Heart left ventricle (tissue), 16 donors: Measurements from ENCODE around the gene ATL1. TPM values are rescaled to one million over a fixed set of nuclear protein-coding genes. Genes with fewer than 3 reads are reported as not detected.

Source experiments
- ATAC-seq, 4 donors: fragments of 200-7000 bp; cut with Tn5 transposase; one replicate each; pipeline ENCODE4 v1.9.1; 2020 to 2022; ENCODE audit warnings: moderate library complexity in 4 of 4, mild to moderate bottlenecking in 3 of 4, moderate number of reproducible peaks in 1 of 4
- DNase-seq, 5 donors: peaks; one replicate each; pipeline ENCODE4 v3.0.0-alpha.2; 2020
- H3K27ac ChIP-seq, 12 donors: fragments of 200-600 bp; sonication (generic) in 4 of 12; one replicate each; pipeline versions ENCODE4 v1.5.0 to v1.8.0; 2016 to 2022; ENCODE audit warnings: mild to moderate bottlenecking in 2 of 12
- H3K27me3 ChIP-seq, 9 donors: fragments of 200-600 bp; sonication (generic) in 2 of 9; one replicate each; pipeline versions ENCODE4 v1.5.1 to v1.8.0; 2016 to 2022; ENCODE audit warnings: mild to moderate bottlenecking in 3 of 9
- H3K36me3 ChIP-seq, 9 donors: fragments of 200-600 bp; sonication (generic) in 2 of 9; one replicate each; pipeline versions ENCODE4 v1.5.0 to v1.8.0; 2018 to 2022; ENCODE audit warnings: mild to moderate bottlenecking in 2 of 9
- H3K4me1 ChIP-seq, 12 donors: fragments of 200-600 bp; sonication (generic) in 4 of 12; one replicate each; pipeline versions ENCODE4 v1.5.0 to v1.8.0; 2016 to 2022; ENCODE audit warnings: mild to moderate bottlenecking in 3 of 12
- H3K4me3 ChIP-seq, 12 donors: fragments of 200-600 bp; sonication (generic) in 4 of 12; one replicate each; pipeline versions ENCODE4 v1.5.0 to v1.8.0; 2017 to 2022; ENCODE audit warnings: mild to moderate bottlenecking in 9 of 12, moderate library complexity in 4 of 12
- H3K9me3 ChIP-seq, 12 donors: fragments of 200-600 bp; sonication (generic) in 4 of 12; one replicate each; pipeline versions ENCODE4 v1.5.0 to v1.8.0; 2016 to 2022; ENCODE audit warnings: mild to moderate bottlenecking in 1 of 12
- POLR2A ChIP-seq, 2 donors: fragments of 450-650 bp; IDR thresholded peaks; one replicate each; pipeline ENCODE4 v1.6.1; 2017; ENCODE audit warnings: antibody characterized with exemption in 2 of 2, mild to moderate bottlenecking in 2 of 2, moderate library complexity in 2 of 2
- WGBS, 4 donors: extraction: QIAGEN DNeasy Blood & Tissue Kit in 2 of 4; methylation state at CpG; one replicate each; pipeline versions ENCODE4 v1.1.5 to v1.1.7; 2013 to 2018; 5-methylcytosine and 5-hydroxymethylcytosine counted together
- intact Hi-C, 10 donors: fragments of 100-400 bp; cut with DNase I; formaldehyde crosslinking; loops; one replicate each; pipeline versions ENCODE4 v1.11.1 to v1.14.2; 2022
- polyA plus RNA-seq, 2 donors: library from polyadenylated mRNA; stranded (reverse); fragments of 200-250 nt; gene quantifications; one replicate each; pipeline ENCODE4 v1.2.3, GENCODE V29; 2013
- total RNA-seq, 9 donors: library from RNA; depleted of rRNA in 2 of 9; stranded (reverse); fragments of >200 nt in 2 of 9; fragmentation: NEBNext Ultra II Directional in 3 of 9; extraction: Animal tissue kit (Norgen Biotek cat#: 25700) in 3 of 9; gene quantifications; one replicate each; pipeline versions ENCODE4 v1.1.0 to v1.2.4, GENCODE V29; 2016 to 2023
- TF ChIP-seq, protein P1 (sequence below), 12 donors: fragments of 200-600 bp; sonication (generic) in 4 of 12; IDR thresholded peaks; one replicate each; pipeline versions ENCODE4 v1.5.0 to v1.8.0; 2018 to 2022; ENCODE audit warnings: antibody characterized with exemption in 12 of 12, mild to moderate bottlenecking in 5 of 12
- donor health status: ischemic (EF 13 %, LVEDD 7.1; RV severe dilation, severe dysfunction).
- donor health status: healthy with polysubstance abuse.
- donor health status: DM: no; HTN: yes; CAD: no.
- donor health status: DM: no; HTN: no; CAD: no.
- donor health status: ischemic (EF 25% LVEDD 6.9; RV normal size, moderate dysfunction).
- donor health status: ischemic (EF 25% LVEDD 5.7; RV mildly dilated, moderate dysfunction).
- donor health status: healthy.
- donor health status: DM: yes; HTN: yes; CAD: no.
- donor health status: ischemic (EF 35%, LVEDD 5.7; RV mildly dilated, moderate dysfunction).
- donor health status: nonischemic (EF 11% LVEDD 7.7; RV severe dilation, severe dysfunction).
- donor health status: DM: yes; HTN: yes; CAD: no.
- donor health status: PGD.
- donor health status: ischemic (EF 29% LVEDD 5.4; RV normal size, mild dysfunction).
- donor health status: nonischemic (EF 23%, LVEDD 6.1; RV moderate dilation, normal function).

ATL1 gene
- total and polyA plus RNA-seq, 11 donors = 0.28 to 3.1 (median 0.94) TPM

DNA sequence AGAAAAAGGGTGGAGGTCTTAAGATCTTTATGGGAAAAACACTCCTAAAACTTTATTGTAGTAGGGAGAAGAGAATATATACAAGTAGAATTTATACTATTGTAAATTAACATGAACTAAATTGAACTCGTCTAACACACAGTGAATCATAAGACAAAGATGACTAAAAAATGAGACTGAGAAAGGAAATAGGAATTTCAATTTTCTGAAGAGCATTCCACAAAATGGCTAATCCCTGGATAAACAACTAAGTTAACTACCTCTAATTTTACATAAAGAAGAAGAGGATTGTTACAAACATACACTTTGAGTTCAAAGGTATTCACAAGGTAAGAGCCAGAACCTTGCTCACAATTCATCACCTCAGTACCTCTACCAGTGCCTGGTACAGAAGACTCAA lies 29.6 kb upstream of the ATL1 start:
- Histone ChIP-seq H3K4me3 (peak overlapping the region in 6 of 12 donors; percentile 87 to 95 (median 91)), H3K27ac (no peak overlapping the region), H3K9me3 (no peaks in the 10 kb centered on the region), H3K27me3 (no peaks in the 10 kb centered on the region), H3K36me3 (peaks cover 0 to 3% (median 0%) of the 10 kb centered on the region in 9 donors), H3K4me1 (peaks cover 5 to 52% (median 26%) of the 10 kb centered on the region in 12 donors)
- WGBS, 4 donors = 44 to 59% (median 56%) methylated on average over 1 of the region's 1 CpG
- no peak for ATAC-seq
- TF ChIP-seq, protein P1, sequence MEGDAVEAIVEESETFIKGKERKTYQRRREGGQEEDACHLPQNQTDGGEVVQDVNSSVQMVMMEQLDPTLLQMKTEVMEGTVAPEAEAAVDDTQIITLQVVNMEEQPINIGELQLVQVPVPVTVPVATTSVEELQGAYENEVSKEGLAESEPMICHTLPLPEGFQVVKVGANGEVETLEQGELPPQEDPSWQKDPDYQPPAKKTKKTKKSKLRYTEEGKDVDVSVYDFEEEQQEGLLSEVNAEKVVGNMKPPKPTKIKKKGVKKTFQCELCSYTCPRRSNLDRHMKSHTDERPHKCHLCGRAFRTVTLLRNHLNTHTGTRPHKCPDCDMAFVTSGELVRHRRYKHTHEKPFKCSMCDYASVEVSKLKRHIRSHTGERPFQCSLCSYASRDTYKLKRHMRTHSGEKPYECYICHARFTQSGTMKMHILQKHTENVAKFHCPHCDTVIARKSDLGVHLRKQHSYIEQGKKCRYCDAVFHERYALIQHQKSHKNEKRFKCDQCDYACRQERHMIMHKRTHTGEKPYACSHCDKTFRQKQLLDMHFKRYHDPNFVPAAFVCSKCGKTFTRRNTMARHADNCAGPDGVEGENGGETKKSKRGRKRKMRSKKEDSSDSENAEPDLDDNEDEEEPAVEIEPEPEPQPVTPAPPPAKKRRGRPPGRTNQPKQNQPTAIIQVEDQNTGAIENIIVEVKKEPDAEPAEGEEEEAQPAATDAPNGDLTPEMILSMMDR (IDR thresholded peaks at IDR 0.05) = no peak
- TF ChIP-seq POLR2A (IDR thresholded peaks at IDR 0.05) = no peak
- intact Hi-C loops = loop anchor here in 7 of 10 donors (2.0 to 10.0 kb wide), 7 partner anchors 133 to 663 kb away; partner anchors contain the start of genes ARF6 (in 1 of the 7), CDKL1 (in 1 of the 7) and VCPKMT (in 1 of the 7)
- no peak for DNase-seq

- 46 to 53% (median 51%) methylated on average over 8 of the region's 8 CpGs for WGBS, 4 donors
- DNase-seq = no peak
- no peaks in the 10 kb centered on the region for H3K9me3 ChIP-seq
- no peaks in the 10 kb centered on the region for H3K27me3 ChIP-seq
- H3K27ac ChIP-seq = peak overlapping the region in 3 of 12 donors; percentile 93 to 98 (median 94)
- peaks cover 5 to 51% (median 26%) of the 10 kb centered on the region in 12 donors for H3K4me1 ChIP-seq
- intact Hi-C loops = loop anchor here in 7 of 10 donors (2.0 to 10.0 kb wide), 7 partner anchors 134 to 664 kb away; partner anchors contain the start of genes ARF6 (in 1 of the 7), CDKL1 (in 1 of the 7) and VCPKMT (in 1 of the 7)
- ATAC-seq = no peak
- H3K36me3 ChIP-seq = peaks cover 0 to 3% (median 0%) of the 10 kb centered on the region in 9 donors
- TF ChIP-seq, protein P1 (IDR thresholded peaks at IDR 0.05) = no peak
- TF ChIP-seq POLR2A (IDR thresholded peaks at IDR 0.05) = no peak
- H3K4me3 ChIP-seq = peak overlapping the region in 11 of 12 donors; percentile 72 to 96 (median 90)
Observed at GRCh38 chr14:50530794-50531365, 29.1 kb upstream of the ATL1 start.

DNA sequence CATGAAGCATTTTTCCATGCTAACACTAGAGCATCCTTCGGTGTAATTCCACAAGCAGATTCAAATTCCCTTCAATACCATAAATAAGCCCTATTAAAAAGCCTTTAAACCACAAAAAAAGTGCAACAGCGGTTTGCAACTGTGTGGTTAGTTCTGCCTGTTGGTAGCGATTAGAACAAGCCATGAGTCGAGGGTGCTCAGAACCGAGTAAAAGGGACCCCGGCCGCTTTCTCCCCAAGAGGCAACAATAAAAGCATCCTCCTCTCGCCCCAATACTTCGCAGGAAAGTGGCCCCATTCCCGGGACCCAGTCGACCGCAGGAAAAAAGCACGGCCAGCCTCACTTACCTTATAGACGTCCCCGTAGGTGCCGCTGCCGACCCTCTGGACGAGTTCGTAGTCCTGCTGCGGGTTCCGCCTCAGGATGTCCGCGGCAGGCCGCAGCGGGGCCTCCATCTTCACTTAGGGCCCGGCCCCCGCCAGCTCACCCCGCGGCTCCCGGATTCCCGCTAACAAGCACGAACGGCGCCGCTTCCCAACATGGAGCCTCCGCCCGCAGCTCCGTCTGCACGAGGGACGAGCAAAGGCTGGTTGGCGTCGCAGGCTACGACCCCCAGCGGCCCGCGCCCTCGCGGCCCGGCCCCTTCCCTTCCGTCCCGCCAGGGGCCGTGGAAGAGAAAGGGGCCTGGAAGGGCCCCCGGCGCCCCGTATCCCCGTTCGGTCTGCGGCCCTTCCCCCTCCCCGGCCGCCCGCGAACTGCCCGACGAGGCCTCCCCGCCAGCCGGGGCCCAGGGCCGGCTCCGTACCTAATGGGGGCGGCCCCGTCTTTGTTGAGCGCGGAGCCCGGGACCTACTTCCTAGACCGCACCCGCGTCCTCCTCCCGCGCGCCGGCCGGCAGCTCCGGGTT lies 28.1 kb upstream of the ATL1 start:
- WGBS, 4 donors = 1 to 2% (median 1%) methylated on average over 42 to 82 of the region's 82 CpGs
- peak; percentile 24 to 75 (median 60) for ATAC-seq
- Histone ChIP-seq H3K9me3 (no peaks in the 10 kb centered on the region), H3K27me3 (no peaks in the 10 kb centered on the region), H3K36me3 (peaks cover 0 to 3% (median 0%) of the 10 kb centered on the region in 9 donors), H3K4me3 (peak overlapping the region; percentile 72 to 98 (median 90)), H3K27ac (peak overlapping the region; percentile 78 to 98 (median 94)), H3K4me1 (peaks cover 5 to 51% (median 26%) of the 10 kb centered on the region in 12 donors)
- DNase-seq = peak; percentile 46 to 79 (median 58)
- intact Hi-C loops = loop anchor here (1.0 to 10.0 kb wide), 9 partner anchors 135 to 665 kb away; partner anchors contain the start of genes ARF6 (in 1 of the 10), CDKL1 (in 1 of the 10) and VCPKMT (in 1 of the 10)
- TF ChIP-seq, protein P1 (IDR thresholded peaks at IDR 0.05) = no peak
- no peak for TF ChIP-seq POLR2A (IDR thresholded peaks at IDR 0.05)
